Tibial nerve (tissue), 4 donors: ENCODE measurements around the gene TRMT44.

ENCODE experiments used
- EP300 ChIP-seq, 2 donors: sonication (generic); formaldehyde crosslinking; IDR thresholded peaks; one replicate each; pipeline ENCODE4 v1.6.1; 2017; ENCODE audit warnings: antibody characterized with exemption in 2 of 2, mild to moderate bottlenecking in 1 of 2
- POLR2A ChIP-seq, 2 donors: fragments of 450-650 bp; IDR thresholded peaks; one replicate each; pipeline ENCODE4 v1.6.1; 2017; ENCODE audit warnings: antibody characterized with exemption in 2 of 2, mild to moderate bottlenecking in 2 of 2, moderate library complexity in 2 of 2
- TF ChIP-seq, protein P1 (sequence below), 5 experiments: fragments of 200-600 bp in 3 of 5; fragments of 450-650 bp in 2 of 5; sonication (generic) in 3 of 5; IDR thresholded peaks; one replicate each; pipeline ENCODE4 v1.5.1; 2016 to 2019; ENCODE audit warnings: antibody characterized with exemption in 5 of 5, mild to moderate bottlenecking in 3 of 5, moderate library complexity in 2 of 5

DNA sequence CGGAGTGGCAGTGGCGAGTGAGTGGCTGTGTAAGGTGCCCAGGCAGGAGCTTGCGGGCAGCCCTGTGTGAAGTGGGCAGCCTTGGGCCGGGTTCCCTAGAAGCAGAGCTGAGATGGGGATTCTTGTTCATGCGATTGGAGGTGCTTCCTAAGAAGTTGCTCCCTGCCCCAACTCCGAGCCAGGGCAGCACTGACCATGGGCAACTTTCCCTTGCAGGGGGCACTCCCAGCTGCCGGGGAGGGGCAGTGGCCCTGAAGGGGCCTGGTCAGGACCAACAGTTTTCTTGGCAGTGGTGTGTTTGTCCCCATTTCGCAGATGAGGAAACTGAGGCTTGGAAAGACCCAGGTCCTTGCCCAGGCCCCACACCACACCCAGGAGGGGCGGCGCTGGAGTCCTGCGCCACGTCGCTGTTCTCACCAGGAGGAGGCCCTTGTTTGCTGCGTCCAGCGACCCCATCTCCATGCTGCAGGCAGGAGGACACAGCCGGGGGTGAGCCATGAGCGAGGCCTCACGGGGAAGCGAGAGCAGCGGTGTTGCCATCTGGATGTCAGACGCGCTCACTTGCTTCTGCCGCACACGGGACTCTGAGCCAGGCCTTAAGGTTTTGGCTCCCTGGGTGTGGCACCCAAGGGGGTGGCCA is 68.9 kb downstream of the TRMT44 start:
- TF ChIP-seq, protein P1, sequence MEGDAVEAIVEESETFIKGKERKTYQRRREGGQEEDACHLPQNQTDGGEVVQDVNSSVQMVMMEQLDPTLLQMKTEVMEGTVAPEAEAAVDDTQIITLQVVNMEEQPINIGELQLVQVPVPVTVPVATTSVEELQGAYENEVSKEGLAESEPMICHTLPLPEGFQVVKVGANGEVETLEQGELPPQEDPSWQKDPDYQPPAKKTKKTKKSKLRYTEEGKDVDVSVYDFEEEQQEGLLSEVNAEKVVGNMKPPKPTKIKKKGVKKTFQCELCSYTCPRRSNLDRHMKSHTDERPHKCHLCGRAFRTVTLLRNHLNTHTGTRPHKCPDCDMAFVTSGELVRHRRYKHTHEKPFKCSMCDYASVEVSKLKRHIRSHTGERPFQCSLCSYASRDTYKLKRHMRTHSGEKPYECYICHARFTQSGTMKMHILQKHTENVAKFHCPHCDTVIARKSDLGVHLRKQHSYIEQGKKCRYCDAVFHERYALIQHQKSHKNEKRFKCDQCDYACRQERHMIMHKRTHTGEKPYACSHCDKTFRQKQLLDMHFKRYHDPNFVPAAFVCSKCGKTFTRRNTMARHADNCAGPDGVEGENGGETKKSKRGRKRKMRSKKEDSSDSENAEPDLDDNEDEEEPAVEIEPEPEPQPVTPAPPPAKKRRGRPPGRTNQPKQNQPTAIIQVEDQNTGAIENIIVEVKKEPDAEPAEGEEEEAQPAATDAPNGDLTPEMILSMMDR (IDR thresholded peaks at IDR 0.05): no peak
- TF ChIP-seq EP300 (IDR thresholded peaks at IDR 0.05) (no peak), POLR2A (IDR thresholded peaks at IDR 0.05) (no peak)
